Sigmoid colon (tissue), 3 donors: Measurements from ENCODE around the gene ACOXL.

Experiments
- CTCF ChIP-seq, 4 experiments: fragments of 450-650 bp in 3 of 4; fragments of 200-600 bp in 1 of 4; IDR thresholded peaks; one replicate each; pipeline ENCODE4 v1.5.1; 2016 to 2019; ENCODE audit warnings: antibody characterized with exemption in 4 of 4, mild to moderate bottlenecking in 3 of 4, moderate library complexity in 2 of 4
- POLR2A ChIP-seq, 2 donors: fragments of 450-650 bp; IDR thresholded peaks; one replicate each; pipeline ENCODE4 v1.6.1; 2016; ENCODE audit warnings: antibody characterized with exemption in 2 of 2, mild to moderate bottlenecking in 2 of 2, moderate library complexity in 2 of 2

- TF ChIP-seq POLR2A (IDR thresholded peaks at IDR 0.05): no peak
- TF ChIP-seq CTCF (IDR thresholded peaks at IDR 0.05): no peak
Measured at GRCh38 chr2:110768591-110768990, 36.2 kb downstream of the ACOXL start.
